H1 (cell line): Measurements from ENCODE around the gene RAB3D. TPM values are rescaled to one million over a fixed set of nuclear protein-coding genes. Genes with fewer than 3 reads are reported as not detected.

Experiments used
- MAX ChIP-seq: IDR thresholded peaks from 2 replicates; pipeline ENCODE4 v1.6.1; 2012; ENCODE audit warnings: inconsistent platforms
- TAF7 ChIP-seq: optimal IDR thresholded peaks from 2 replicates; pipeline ENCODE3; 2011; ENCODE audit warnings: low read depth, mild to moderate bottlenecking, inconsistent platforms, low read length, moderate library complexity, borderline replicate concordance
- polyA plus RNA-seq, 7 experiments: library from polyadenylated mRNA; depleted of rRNA in 3 of 7; stranded (reverse) in 5 of 7; unstranded in 2 of 7; fragments of >200 nt in 5 of 7; fragments of 200-250 nt in 2 of 7; gene quantifications; 1 replicate in 5 of 7; 2 replicates in 1 of 7; 4 replicates in 1 of 7; pipeline versions ENCODE4 v1.2.1 to v1.2.3, GENCODE V29; 2011 to 2013; ENCODE audit warnings: missing spikeins in 2 of 7, mixed read lengths in 2 of 7
- total RNA-seq: library from RNA; stranded (reverse); fragmentation: NEBNext Ultra II Directional; extraction: Animal tissue kit (Norgen Biotek cat#: 25700); gene quantifications from 2 replicates; pipeline ENCODE4 v1.2.1, GENCODE V29; 2021

Gene RAB3D
- total and polyA plus RNA-seq, 2 of the 8 experiments (the other 6 are each of a cell fraction or from before 2014, with no cell fraction given): 17.8 to 23.8 TPM

GRCh38 chr19:11324079-11324661 is 15.3 kb downstream of the RAB3D start (continued):
- TF ChIP-seq MAX (no peak), TAF7 (no peak)
